Urothelium cell line (cell line): ENCODE data around the gene ATG2A.

Experiments used
- DNase-seq: peaks from one replicate; pipeline ENCODE4 v3.0.0; 2011; ENCODE audit warnings: low spot score, mixed read lengths
- FAIRE-seq: peaks from 2 replicates; lab custom pipeline; 2011; peaks lifted over from hg19 to GRCh38; lab: Jason Lieb, UNC

The ATG2A gene

DNA sequence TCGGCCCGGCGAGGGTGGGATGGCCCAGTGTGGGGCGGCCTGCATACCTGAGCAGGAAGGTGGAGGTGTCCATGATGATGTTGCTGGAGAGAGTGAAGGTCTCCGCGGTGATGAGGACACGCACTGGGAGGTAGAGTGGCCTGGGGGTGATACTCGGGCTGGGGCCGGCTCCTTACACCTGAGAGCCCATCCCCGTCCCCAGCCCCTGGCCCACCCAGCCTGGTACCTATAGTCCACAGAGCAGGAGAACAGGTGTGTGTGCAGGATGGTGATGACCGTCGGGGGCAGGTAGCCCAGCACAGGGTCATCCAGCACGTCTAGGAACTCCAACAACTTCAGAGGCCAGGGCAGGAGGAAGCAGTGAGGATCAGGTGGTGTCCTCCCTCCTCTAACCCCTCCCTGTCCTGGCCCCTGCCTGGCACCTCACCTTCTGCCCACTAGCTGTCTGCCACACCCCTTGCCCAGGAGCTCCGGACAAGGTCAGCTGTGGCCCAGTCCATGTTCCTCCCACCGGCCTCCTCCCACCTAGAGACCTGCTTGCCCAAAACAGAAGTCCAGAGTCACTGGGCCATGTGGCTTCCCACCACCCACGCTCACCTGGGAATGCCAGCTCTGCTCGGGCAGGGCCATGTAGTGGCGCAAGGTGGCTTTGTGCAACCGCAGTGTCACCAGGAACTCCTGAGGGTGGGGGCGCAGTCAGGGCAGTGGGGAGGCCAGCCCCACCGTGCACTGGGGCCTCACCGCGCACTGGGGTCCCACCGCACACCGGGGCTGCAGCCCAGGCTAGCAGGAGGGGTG, 11.3 kb downstream of the ATG2A start:
- DNase-seq, result no peak

DNA sequence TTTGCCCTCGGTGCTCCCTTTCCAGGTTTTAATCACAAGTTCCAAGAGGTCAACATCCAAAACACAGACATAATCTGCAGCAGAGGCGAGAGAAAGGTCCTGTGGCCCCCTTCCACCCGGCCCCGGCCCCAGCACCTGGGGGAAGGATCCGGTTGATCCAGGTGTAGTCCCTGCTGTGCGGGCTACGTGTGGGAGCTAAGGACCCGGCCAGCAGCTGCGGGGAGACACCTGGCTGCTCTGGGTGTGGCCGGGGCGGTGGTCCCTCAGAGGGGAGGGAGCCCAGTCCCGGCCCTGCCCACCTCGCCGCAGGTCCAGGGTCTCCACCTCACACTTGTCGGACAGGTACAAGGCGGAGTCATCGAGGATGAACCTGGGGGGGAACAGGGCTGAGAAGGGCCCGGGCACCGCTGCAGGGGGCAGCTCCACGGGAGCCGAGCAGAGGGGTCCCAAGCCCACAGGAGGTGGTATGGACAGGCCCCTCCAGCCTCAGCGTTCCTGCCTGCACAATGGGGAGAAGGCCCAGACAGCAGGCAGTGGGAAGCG, 13.6 kb downstream of the ATG2A start:
- FAIRE-seq, result no peak
- DNase-seq, result no peak

More for the DNA sequence above, 11.3 kb downstream of the ATG2A start:
- no peak for FAIRE-seq

DNA sequence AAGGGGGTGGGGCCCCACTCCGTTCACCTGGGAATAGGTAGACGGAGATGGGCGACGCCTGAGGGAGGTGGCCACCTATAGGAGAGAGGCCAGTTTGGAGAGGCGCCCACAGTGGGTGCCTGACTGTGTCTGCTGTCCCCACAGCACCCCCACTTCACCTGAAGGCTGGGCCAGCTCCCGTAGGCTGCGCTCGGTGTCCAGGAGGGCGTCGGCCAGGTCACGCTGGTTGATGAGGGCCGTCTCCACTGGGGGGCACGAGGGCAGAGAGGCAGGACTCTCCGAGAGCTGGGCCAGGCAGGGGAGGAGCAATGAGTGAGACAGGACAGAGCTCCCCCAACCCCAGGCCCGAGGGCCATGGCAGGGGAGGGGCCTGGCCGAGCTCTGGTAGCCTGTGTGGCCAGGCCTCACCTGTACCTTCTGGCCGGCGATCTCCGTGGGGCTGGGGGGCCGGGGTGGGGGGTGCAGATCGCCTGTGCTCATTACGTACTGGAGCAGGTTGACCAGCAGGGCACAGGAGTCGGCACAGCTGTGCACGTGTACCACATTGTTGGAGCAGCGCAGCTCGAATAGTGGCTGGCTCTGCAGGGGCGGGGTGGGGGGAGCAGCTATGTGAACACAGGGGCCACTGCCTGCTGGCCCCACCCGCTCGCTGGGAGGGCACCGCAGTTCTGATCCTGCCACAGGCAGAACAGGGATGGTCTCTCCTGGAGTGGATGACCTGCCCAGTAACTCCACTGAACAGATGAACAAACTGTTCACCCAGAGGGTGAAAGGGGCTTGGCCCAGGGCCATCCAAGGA, 14.7 kb downstream of the ATG2A start:
- no peak for DNase-seq
- FAIRE-seq, result no peak

DNA sequence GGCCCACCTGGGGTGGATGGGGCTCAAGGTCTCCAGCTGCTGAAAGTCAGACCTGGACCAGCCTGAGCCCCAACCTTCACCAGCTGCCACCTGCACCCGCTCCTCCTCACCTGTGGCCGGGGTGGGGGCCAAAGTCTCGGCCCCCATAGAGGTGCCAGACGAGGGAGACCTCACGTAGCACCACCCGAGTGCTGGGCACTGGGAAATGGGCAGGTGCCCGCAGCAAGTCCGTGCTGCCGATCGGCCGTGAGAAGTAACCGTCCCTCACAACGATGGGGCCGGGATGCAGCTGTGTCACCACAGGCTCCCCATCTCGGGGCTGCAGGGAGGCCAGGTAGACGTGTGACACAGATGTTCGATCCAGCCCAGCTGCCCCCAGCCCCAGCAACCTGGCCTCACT, 16.2 kb downstream of the ATG2A start:
- no peak for DNase-seq
- no peak for FAIRE-seq

DNA sequence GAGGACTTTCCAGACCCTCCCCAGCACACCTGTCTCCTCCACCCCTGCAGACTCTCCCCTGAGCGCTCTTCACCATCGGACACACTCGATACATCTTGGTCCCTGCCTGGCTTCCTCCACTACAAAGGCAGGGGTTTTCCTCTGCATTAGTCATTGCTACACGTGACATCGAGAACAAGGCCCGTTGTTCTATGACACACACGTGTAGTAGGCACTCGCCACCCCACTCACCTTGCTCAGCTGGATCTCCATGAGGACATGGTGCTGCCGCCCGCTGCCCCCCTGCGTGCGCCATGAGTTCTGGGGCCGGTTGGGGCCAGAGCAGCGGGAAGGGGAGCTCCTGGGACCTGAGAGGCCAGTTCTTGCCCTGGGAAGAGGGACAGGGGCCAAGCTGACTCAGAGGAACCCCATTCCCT, 16.7 kb downstream of the ATG2A start:
- peak; percentile 23 for FAIRE-seq

DNA sequence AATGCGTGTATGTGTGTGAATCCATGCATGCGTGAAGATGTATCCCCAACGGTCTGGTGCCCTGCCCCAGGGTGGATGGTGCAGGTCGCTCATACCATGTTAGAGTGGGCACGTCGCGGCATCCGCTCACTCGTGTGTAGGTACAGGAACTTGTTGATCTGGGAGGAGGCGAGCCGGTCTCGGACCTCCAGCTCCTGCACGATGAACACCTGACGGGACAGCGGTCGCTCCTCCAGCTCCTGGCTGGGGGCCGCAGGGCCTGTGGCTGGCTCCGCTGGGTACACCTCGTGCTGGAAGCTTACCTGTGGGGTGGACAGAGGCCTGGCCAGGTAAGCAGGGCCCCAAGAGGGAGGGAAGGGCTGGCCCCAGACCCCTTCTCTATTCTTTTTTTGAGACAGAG, 18.5 kb downstream of the ATG2A start:
- DNase-seq (no peak), FAIRE-seq (peak; percentile 58)

More for the DNA sequence above, 16.7 kb downstream of the ATG2A start:
- peak; percentile 80 for DNase-seq

DNA sequence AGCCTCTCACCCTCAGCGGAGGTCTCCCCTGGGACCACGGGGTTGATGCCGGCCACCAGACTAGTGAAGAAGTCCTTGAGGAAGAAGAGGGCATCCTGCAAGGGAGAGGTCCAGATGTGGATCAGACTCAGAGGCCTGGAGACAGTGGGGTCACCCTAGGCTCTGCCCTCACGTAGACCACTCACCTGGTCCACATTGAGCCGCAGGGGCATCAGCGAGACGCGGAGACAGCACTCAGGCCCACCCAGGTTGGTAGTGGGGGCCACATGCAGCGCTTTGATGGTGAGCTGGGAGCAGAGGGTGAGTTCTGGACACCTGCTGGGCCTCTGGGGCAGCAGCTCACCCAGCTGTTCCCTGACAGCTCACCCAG, 18.9 kb downstream of the ATG2A start:
- DNase-seq (no peak), FAIRE-seq (no peak)

DNA sequence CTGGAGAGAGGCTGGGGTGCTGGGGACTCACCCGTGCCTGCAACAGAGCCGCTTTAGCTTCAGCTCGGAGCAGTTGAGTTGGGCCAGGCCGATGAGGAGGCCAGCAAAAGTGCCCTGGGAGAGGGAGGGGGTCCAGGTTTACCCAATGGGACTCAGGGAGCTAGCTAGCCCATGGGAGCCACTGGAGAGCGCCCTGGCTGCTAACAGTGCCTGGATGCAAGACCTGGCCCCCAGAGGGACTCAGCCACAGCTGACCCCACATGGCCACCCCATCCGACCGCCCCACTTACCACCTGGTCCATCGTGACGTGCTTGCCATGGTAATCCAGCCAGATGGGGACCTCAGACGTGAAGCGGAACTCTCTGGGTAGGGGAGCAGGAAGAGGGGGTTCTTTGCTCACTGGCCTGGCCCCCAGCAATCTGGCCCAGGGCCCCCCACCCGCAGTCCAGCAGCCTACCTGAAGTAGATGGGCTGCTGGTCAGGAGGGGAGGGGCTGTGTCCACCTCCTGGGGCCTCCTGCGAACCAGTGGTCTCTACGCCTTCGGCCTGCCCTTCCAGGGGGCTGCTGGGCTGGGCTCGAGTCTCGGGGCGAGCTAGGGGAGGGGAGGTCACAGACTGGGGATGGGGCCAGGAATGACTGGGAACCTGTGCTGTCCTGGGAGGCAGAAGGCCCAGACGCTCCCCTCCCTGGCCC, 19.5 kb downstream of the ATG2A start:
- FAIRE-seq (no peak), DNase-seq (no peak)

DNA sequence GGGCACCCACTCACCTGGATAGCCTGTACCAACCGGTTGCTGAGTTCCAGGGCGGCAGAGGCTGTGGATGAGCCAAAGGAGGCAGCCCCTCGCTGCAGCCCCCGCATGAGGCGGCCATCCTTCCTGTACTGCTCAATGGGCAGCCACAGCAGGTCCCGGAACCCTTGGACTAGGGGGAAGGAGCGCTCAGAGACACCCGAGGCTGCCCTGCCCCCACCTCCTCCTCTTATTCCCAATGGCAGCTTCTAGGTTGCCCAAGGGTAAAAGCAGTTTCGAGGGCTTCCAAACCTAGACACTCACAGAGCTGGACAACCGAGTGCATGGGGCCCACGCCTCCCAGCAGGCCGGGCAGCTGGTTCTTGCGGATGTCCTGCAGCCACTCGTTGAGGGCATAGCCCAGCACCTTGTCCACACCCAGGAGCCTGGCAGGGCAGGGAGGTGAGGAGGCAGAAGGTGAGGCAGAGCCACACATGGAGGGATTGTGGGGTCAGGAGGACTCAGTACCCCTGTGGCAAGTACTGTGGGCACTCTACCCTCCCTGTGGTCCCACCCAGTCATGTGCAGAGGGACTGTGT, 20.5 kb downstream of the ATG2A start:
- no peak for DNase-seq
- no peak for FAIRE-seq

DNA sequence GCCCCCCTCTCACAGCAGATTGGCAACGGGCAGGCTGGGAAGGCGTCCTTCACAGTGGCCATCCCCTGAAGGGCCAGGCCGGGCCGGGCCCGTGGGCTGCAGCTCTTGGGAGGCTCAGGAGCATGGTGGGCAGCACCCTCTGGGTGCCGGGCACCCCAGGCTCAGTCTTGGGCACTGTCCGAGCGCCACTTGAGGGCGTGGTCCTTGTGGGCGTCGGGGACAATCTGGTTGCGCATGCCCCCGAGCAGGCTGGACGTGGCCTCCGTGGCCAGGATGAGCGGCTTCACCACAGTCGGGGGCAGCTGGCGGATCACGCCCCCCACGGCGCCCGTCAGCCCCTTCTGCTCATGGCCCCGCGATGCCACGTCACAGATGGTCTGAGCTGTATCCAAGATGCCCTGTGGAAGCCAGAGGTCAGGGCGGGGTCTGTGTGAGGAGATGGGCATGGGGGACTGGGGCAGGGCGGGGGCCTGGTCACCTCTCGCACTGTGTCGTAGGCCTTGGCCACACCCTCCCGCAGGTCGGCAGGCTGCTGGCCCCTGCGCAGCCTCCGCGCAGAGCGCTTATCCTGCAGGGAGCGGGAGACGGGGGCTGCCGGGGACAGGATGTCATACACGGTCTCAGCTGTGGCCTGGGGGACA, 22.1 kb downstream of the ATG2A start:
- DNase-seq (no peak), FAIRE-seq (no peak)

DNA sequence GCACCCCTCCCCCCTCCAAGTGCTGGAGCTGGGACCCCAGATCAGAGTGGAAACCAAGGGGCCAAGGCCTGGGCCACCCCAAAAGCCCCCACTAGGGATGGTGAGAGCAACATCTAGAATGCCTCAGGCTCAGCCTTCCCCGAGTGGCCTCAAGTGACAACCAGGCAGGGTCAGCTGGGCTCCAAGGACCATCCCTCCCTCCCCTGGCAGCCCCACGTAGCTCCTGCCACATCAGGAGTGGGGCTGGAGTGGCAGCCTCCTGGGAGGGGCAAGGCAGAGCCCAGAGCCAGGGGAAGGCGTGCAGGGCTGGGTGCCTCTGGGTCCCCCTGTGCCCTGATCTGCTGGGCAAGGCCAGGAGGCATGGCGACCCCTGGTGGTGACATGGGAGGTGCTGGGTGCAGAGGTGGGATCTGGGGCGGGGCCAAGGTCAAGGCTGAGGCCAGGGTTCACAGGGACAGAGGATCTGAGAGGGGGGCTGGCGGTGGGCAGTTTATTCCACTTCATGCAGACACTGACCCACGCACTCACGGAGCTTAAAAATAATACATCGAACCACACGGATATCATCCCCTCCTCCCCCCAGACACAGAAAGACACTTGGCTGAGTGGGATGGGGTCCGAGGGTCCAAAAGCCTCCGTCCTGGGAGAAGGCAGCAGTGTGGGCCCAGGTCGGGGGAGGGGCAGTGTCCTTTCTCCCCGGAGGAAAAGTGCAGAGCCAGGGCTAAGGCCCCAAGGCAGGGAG, 22.8 kb downstream of the ATG2A start:
- DNase-seq, result peak; percentile 77
- peak; percentile 50 for FAIRE-seq

DNA sequence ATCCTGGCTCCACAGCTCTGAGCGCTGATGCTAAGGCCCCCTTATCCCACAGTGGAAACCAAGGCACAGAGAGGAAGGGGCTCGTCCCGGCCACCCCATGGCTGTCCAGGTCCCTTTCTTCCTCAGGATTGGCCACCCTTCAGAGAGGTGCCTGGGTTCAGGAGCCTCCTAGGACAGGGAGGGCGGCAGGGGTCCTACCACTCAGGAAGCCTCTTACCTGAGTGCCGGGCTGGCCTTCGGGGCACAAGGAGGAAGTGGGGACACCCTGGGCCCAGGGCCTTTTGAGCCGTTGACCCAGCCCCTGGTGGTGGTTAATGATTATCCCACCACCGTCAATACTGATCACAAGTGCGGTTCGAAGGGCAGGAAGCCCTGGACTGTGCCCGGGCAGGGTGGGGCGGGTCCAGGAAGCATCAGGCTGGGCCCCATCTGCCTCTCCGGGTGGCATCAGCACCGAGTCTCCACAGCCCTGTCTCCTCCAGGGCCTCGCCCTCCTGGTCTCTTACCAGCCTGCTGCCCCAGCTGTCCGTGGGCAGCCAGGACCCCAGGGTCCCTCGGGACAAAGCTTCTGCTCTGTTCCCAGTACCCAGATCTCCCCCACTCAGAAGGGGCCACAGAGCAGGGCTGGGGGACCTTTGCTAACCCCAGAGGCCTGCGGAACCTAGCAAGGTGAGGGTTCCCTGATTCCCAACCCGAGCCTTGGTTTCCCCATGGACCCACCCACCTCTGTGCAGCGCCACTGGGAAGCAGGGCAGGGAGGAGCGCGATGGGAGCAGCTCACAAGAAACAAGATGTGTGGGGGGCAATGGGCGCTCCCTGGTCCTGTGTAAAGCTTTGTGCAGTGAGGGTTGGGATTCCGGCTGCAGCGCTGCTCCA, 23.6 kb downstream of the ATG2A start:
- no peak for FAIRE-seq
- DNase-seq, result no peak

DNA sequence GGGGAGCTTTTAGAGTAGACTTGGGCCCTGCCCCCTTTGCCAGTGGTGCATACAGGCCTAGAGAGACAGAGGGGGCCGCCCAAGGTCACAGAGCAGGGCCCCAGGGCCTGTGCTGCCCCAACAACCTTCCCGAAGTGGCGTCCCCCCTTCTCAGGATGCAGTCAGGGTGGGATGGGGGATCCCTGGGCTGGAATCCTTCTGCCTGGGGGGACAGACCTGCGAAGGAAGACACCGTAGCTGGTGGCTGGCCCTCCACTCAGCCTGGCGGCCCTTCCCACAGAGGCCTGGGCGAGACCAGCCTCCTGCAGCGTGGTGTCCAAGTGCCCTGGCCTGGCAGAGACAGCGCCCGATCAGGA, 24.2 kb downstream of the ATG2A start:
- FAIRE-seq (no peak), DNase-seq (no peak)

DNA sequence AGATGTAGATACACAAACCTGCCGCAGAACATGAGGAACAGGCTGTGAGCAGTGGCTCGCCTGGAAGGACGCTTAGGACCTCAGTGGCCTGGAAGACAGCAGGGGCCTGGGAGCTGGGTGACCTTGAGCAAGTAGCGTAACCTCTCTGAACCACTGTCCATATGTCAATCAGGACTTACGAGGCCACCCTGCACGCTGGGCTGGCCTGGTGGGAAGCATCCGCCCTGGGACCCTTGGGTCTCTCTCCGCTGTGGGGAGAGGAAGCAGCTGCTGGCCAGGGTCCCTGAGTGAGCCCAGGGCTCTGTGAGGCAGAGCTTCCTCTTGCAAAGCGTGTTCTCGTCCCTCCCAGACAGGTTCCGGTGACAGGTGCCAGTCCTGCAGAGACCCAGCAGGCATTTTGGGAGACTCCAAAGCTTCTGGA, 24.6 kb downstream of the ATG2A start:
- DNase-seq (no peak), FAIRE-seq (no peak)

DNA sequence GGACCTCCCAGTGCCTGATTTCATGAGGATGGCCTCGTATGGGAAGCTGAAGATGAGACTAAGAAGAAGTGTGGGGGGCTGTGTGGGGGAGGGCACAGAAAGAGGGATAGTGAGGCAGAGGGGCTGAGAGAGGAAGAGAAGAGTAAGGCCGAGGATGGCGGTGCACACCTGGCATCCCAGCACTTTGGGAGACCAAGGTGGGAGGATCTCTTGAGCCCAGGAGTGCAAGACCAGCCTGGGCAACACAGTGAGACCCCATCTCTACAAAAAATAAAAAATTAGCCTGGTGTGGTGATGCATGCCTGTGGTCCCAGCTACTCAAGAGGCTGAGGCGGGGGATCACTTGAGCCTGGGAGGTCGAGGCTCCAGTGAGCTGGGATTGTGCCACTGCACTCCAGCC, 25.1 kb downstream of the ATG2A start:
- DNase-seq (no peak), FAIRE-seq (no peak)

DNA sequence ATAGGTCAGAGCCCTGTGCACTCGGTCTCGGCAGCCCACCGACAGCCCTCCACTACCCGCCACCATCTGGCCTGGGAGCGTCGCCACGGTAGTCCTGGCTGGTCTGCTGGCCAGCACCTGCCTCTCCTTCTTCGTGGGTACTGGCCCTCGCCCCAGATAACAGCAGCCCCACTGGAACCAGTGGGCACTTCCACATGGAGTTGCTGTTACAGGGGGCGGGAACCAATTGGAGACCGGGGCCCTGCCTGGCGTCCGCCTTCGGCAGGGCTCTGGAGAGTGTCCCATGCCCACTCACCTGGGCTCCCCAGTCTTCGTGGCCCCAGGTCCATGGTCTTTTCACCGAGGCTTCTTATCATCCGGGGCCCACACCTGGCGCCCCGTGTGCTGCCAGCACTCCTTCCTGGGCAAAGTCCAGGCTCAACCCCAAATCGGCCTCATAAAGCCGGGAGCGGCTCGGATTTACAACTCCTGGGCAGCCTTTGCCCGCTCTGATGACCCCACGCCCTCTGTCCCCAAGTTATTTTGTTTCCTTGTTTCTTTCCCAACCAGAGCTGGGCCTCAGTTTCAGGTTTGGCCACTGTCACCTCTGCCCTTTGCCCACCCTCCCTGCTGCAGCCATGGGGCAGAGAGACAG, 25.7 kb downstream of the ATG2A start:
- no peak for FAIRE-seq
- DNase-seq, result no peak

DNA sequence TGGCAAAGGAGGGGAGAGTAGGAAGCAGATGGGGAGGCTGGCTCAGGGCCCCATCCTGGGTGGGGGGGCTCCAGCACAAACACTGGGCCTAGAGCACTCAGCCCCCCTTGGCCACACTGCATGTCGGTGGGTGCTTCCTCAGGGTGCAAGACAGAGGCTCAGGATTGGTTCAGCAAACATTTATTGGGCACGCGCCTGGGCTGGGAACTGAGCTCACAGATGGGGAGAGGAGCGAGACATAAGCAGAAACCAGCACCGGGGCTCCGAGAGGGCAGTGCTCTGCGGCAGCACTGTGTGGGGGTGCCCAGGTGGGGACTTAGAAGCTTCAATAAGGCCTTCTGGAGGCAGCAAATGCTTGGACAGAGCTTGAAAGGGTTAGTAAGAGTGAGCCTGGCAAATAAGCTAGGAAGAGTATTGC, 26.5 kb downstream of the ATG2A start:
- DNase-seq, result no peak
- FAIRE-seq, result no peak

DNA sequence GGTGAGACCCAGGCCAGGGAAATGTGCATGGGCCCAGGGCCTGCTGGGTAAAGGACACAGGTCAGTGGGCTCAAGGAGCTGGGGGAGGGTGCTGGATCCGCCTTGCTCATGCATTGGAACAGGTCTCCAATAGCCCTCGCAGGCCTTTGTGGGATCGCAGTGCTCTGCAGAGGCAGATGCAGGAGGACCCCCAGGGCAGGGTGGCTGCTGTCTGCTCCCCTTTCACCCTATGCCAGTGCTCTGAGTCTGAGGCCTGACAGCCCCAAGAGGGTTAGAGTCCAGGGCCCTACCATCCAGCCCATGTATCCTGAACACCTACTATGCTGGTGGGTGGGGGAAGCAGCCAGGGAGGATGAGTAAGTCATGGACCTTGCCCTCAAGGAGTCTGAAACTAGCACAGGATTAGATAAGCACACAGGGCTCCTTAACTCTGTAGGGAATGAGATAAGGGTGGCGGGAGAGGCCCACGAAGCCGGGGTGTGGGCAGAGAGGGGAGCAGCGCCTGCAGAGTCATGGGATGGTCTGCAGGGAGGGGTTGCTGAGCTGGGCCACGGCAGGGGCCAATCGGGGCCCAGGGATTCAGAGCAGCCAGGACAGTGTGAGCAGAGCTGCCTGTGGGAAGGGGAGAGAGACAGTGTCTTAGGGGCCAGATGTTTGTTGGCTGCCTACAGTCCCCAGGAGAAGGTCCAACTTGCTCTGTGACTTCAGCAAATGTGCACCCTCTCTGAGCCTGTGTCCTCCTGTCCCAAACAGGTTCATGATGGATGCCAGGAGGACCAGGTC, 28.1 kb downstream of the ATG2A start:
- no peak for DNase-seq
- no peak for FAIRE-seq
